SK-N-SH treated with all-trans-retinoic acid at 6 μM for 48 hours (cell line): Measurements from ENCODE around the gene GOLGA3.

Experiments
- ATAC-seq: fragments of 200-7000 bp; cut with Tn5 transposase; 3 replicates; pipeline ENCODE4 v1.9.1; 2020; ENCODE audit warnings: mild to moderate bottlenecking, moderate library complexity
- ARNTL ChIP-seq: fragments of 450-650 bp; formaldehyde crosslinking; IDR thresholded peaks from 2 replicates; pipeline ENCODE4 v1.5.0; 2020; ENCODE audit warnings: low read depth, mild to moderate bottlenecking, moderate library complexity, borderline replicate concordance
- BACH2 ChIP-seq: fragments of 250-450 bp; sonication (Bioruptor Pico); IDR thresholded peaks from 2 replicates; pipeline ENCODE4 v1.9.0; 2021; ENCODE audit warnings: mild to moderate bottlenecking, borderline replicate concordance
- CREB5 ChIP-seq: fragments of 250-450 bp; sonication (Bioruptor Pico); IDR thresholded peaks from 2 replicates; pipeline ENCODE4 v1.5.1; 2020; ENCODE audit warnings: low read depth, mild to moderate bottlenecking, moderate library complexity
- CSRNP3 ChIP-seq: fragments of 250-450 bp; sonication (Bioruptor Pico); IDR thresholded peaks from 2 replicates; pipeline ENCODE4 v1.5.1; 2021; ENCODE audit warnings: mild to moderate bottlenecking, moderate library complexity
- ESRRG ChIP-seq: fragments of 250-450 bp; sonication (Bioruptor Pico); IDR thresholded peaks from 2 replicates; pipeline ENCODE4 v1.6.1; 2021; ENCODE audit warnings: mild to moderate bottlenecking
- GLIS3 ChIP-seq: fragments of 250-450 bp; sonication (Bioruptor Pico); IDR thresholded peaks from 2 replicates; pipeline ENCODE4 v1.5.0; 2020; ENCODE audit warnings: mild to moderate bottlenecking, moderate library complexity
- POU6F1 ChIP-seq: fragments of 250-450 bp; sonication (Bioruptor Pico); IDR thresholded peaks from 2 replicates; pipeline ENCODE4 v1.8.0; 2021; ENCODE audit warnings: low read depth, mild to moderate bottlenecking, moderate library complexity, borderline replicate concordance
- PPARA ChIP-seq: fragments of 250-450 bp; sonication (Bioruptor Pico); IDR thresholded peaks from 2 replicates; pipeline ENCODE4 v1.5.0; 2020; ENCODE audit warnings: mild to moderate bottlenecking, borderline replicate concordance
- RARB ChIP-seq: fragments of 250-450 bp; sonication (Bioruptor Pico); IDR thresholded peaks from 2 replicates; pipeline ENCODE4 v1.8.0; 2021; ENCODE audit warnings: mild to moderate bottlenecking, moderate library complexity
- SNAI2 ChIP-seq: fragments of 250-450 bp; sonication (Bioruptor Pico); IDR thresholded peaks from 2 replicates; pipeline ENCODE4 v1.5.0; 2020; ENCODE audit warnings: mild to moderate bottlenecking, moderate library complexity
- TCF4 ChIP-seq: fragments of 250-450 bp; sonication (Bioruptor Pico); IDR thresholded peaks from 2 replicates; pipeline ENCODE4 v1.8.0; 2021; ENCODE audit warnings: mild to moderate bottlenecking, moderate library complexity, borderline replicate concordance
- TOX ChIP-seq: fragments of 250-450 bp; sonication (Bioruptor Pico); IDR thresholded peaks from 2 replicates; pipeline ENCODE4 v1.8.0; 2021; ENCODE audit warnings: mild to moderate bottlenecking, moderate library complexity, borderline replicate concordance
- TSHZ2 ChIP-seq: fragments of 250-450 bp; sonication (Bioruptor Pico); IDR thresholded peaks from 2 replicates; pipeline ENCODE4 v1.5.0; 2020; ENCODE audit warnings: mild to moderate bottlenecking, moderate library complexity
- ZFP3 ChIP-seq: fragments of 250-450 bp; sonication (Bioruptor Pico); IDR thresholded peaks from 2 replicates; pipeline ENCODE4 v1.5.0; 2020; ENCODE audit warnings: mild to moderate bottlenecking, moderate library complexity
- ZFP30 ChIP-seq: fragments of 450-650 bp; formaldehyde crosslinking; IDR thresholded peaks from 2 replicates; pipeline ENCODE4 v1.5.0; 2022; ENCODE audit warnings: mild to moderate bottlenecking, moderate library complexity
- ZNF565 ChIP-seq: fragments of 450-650 bp; formaldehyde crosslinking; conservative IDR thresholded peaks from 2 replicates; pipeline ENCODE4 v1.5.0; 2020; ENCODE audit warnings: low read depth, mild to moderate bottlenecking, moderate library complexity
- ZNF8 ChIP-seq: fragments of 450-650 bp; formaldehyde crosslinking; IDR thresholded peaks from 2 replicates; pipeline ENCODE4 v1.5.0; 2020; ENCODE audit warnings: mild to moderate bottlenecking, moderate library complexity

Gene GOLGA3

GRCh38 chr12:132789099-132789471 lies 39.6 kb downstream of the GOLGA3 start:
- ATAC-seq: no peak
- TF ChIP-seq GLIS3 (CRISPR knock-in tag): no peak
- TF ChIP-seq, all 23 proteins: peak for 0

- TF ChIP-seq ZFP3 (CRISPR knock-in tag) (no peak), CREB5 (CRISPR knock-in tag) (no peak), RARB (no peak), TCF4 (CRISPR knock-in tag) (no peak), ZFP30 (CRISPR knock-in tag) (no peak), GLIS3 (CRISPR knock-in tag) (no peak), BACH2 (CRISPR knock-in tag) (no peak), ZNF565 (CRISPR knock-in tag) (no peak), TSHZ2 (CRISPR knock-in tag) (no peak), TOX (CRISPR knock-in tag) (no peak)
- no peak; the same call in 2 of the 3 replicates for ATAC-seq
These were observed 40.1 kb downstream of the GOLGA3 start for GRCh38 chr12:132788375-132789098.

- ATAC-seq: no peak; the same call in 2 of the 3 replicates
- TF ChIP-seq TOX (CRISPR knock-in tag): no peak
- TF ChIP-seq SNAI2 (CRISPR knock-in tag): no peak
- no peak for TF ChIP-seq GLIS3 (CRISPR knock-in tag)
- no peak for TF ChIP-seq ARNTL (CRISPR knock-in tag)
- no peak for TF ChIP-seq ZNF8
- TF ChIP-seq TSHZ2 (CRISPR knock-in tag): no peak
- no peak for TF ChIP-seq ESRRG (CRISPR knock-in tag)
- TF ChIP-seq ZNF565 (CRISPR knock-in tag): no peak
- TF ChIP-seq ZFP30 (CRISPR knock-in tag): no peak
- no peak for TF ChIP-seq PPARA
- no peak for TF ChIP-seq CSRNP3 (CRISPR knock-in tag)
- TF ChIP-seq ZFP3 (CRISPR knock-in tag): no peak
- no peak for TF ChIP-seq POU6F1 (CRISPR knock-in tag)
- TF ChIP-seq BACH2 (CRISPR knock-in tag): no peak
These were observed 40.8 kb downstream of the GOLGA3 start for GRCh38 chr12:132787877-132788276.
